ENCODE data around the gene GID8. TPM values are rescaled to one million over a fixed set of nuclear protein-coding genes. Genes with fewer than 3 reads are reported as not detected.

GID8 gene
- total and polyA plus RNA-seq, 2 of the 13 experiments (the other 11 are each of a cell fraction or from before 2014, with no cell fraction given) = 39.6 to 59.8 TPM

DNA sequence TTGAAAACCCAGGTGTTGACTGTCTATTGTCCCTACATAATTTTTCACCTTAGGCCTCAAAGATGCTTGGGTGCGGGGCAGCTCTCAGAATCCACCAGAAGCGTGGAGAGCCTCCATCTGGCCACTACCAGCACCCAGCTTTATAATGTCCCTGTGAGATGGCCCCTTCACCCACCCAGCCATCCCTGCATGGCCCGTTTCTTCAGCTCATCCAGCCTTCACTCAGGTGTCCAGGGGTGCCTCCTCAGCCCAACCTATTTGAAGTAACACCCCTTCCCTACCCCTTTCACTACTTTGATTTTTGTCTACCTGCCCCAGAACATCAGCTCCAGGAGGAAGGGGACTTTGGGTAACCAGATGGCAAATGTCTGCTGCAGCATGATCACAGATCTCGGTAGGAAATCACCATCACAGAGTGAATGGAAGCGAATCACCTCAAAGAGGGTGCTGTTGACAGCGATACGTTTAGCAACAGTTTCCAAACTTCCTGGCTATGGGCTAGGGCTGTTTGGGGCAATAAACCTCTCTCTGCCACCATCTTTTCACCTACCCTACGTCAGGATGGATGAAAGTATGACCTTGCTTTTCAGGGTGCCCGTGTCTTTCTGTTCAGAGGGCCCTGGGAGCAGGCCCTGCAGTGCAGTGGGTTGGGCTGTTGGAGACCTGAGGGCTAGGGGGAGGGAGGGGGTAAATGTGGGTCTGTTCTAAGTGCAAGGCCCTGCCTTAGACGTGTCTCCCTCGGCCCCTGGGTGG, 13.4 kb downstream of the GID8 start:
- H3K4me3 ChIP-seq (replicated peaks in 1 of 3; ENCODE audit: insufficient read depth in 1 of 3, low read depth in 2 of 3, low read length in 3 of 3) = peak overlapping the region; percentile 74 to 95 (median 78); a peak in 4 of 6 replicates
- DNase-seq (ENCODE audit: low spot score) (no peak), ATAC-seq (no peak), FAIRE-seq (no peak)
- H3K27me3 ChIP-seq (ENCODE audit: control insufficient read depth in 1 of 2, insufficient read depth in 2 of 2, low read length in 2 of 2) = no peaks in the 10 kb centered on the region; a peak in 1 of 5 replicates
- BruUV-seq (replicated peaks) = no TSS peak
- H3K4me2 ChIP-seq (ENCODE audit: low read depth, low read length) = peak overlapping the region; percentile 100
- H3K27ac ChIP-seq (ENCODE audit: extremely low read length, insufficient read depth, low read length) = peak overlapping the region; percentile 93
- no peaks in the 10 kb centered on the region for H3K9me3 ChIP-seq (ENCODE audit: low read length)
- H3K79me2 ChIP-seq (ENCODE audit: insufficient read depth, low read length) = peaks cover 46% of the 10 kb centered on the region
- peaks cover 58% of the 10 kb centered on the region for H3K4me1 ChIP-seq (ENCODE audit: insufficient read depth, low read length)
- in situ Hi-C loops (cut with HindIII; ENCODE audit: extremely low pct_ligation_motif_present, low pct_unique_long_range_greater_than_20kb) (no loop called here), intact Hi-C loops (cut with micrococcal nuclease; ENCODE audit: unreplicated experiment) (loop anchor here (5.0 kb wide), 1 partner anchor 49 kb away; no protein-coding TSS in a partner anchor)
- no peak overlapping the region for H2AFZ ChIP-seq (ENCODE audit: low read length)
- 78% methylated on average over 11 of the region's 11 CpGs for WGBS (ENCODE audit: low lambda C conversion rate)
- peaks cover 8% of the 10 kb centered on the region for H4K20me1 ChIP-seq (ENCODE audit: insufficient read depth, low read length)
- CTCF ChIA-PET (ENCODE audit: low intra/inter-chr PET ratio, low total read pairs) = no interaction called here
- POLR2A ChIA-PET = interaction anchor here (5.7 to 8.8 kb wide), 2 partner anchors 14 to 26 kb away, joined by 94 to 205 read pairs; partner anchors contain the start of genes DIDO1 and GID8
- H3K36me3 ChIP-seq (replicated peaks in 1 of 2; ENCODE audit: control insufficient read depth in 1 of 2, insufficient read depth in 2 of 2, low read length in 2 of 2) = peaks cover 14 to 43% of the 10 kb centered on the region in 2 experiments
- H3K9ac ChIP-seq (ENCODE audit: insufficient read depth, low read depth, low read length) = peak overlapping the region; percentile 95; the same call in 1 of the 2 replicates
- TF ChIP-seq GZF1 (CRISPR knock-in tag; IDR thresholded peaks at IDR 0.05) = no peak
- TF ChIP-seq ZMYM3 (CRISPR knock-in tag; IDR thresholded peaks at IDR 0.05) = no peak
- peak; percentile 58; the same call in 1 of the 2 replicates for TF ChIP-seq BORCS8-MEF2B (CRISPR knock-in tag; IDR thresholded peaks at IDR 0.05)
- 0 out of 2 replicates have a peak, but pooled peaks have one; percentile 13 for TF ChIP-seq ZSCAN25 (CRISPR knock-in tag; IDR thresholded peaks at IDR 0.05)
- no peak for TF ChIP-seq REL (CRISPR knock-in tag; conservative IDR thresholded peaks at IDR 0.05)
- TF ChIP-seq ZNF296 (CRISPR knock-in tag; conservative IDR thresholded peaks at IDR 0.05) = 0 out of 2 replicates have a peak, but pooled peaks have one; percentile 46
- 0 out of 2 replicates have a peak, but pooled peaks have one; percentile 55 for TF ChIP-seq NFATC3 (CRISPR knock-in tag; IDR thresholded peaks at IDR 0.05)
- 0 out of 2 replicates have a peak, but pooled peaks have one; percentile 49 for TF ChIP-seq ZNF572 (CRISPR knock-in tag; IDR thresholded peaks at IDR 0.05)
- TF ChIP-seq, protein P1, sequence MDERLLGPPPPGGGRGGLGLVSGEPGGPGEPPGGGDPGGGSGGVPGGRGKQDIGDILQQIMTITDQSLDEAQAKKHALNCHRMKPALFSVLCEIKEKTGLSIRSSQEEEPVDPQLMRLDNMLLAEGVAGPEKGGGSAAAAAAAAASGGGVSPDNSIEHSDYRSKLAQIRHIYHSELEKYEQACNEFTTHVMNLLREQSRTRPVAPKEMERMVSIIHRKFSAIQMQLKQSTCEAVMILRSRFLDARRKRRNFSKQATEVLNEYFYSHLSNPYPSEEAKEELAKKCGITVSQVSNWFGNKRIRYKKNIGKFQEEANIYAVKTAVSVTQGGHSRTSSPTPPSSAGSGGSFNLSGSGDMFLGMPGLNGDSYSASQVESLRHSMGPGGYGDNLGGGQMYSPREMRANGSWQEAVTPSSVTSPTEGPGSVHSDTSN (CRISPR knock-in tag; IDR thresholded peaks at IDR 0.05) = 0 out of 2 replicates have a peak, but pooled peaks have one; percentile 1
- no peak for TF ChIP-seq ZNF276 (CRISPR knock-in tag; IDR thresholded peaks at IDR 0.05; ENCODE audit: low read depth)
- TF ChIP-seq ZNF33B (CRISPR knock-in tag; IDR thresholded peaks at IDR 0.05) = 0 out of 2 replicates have a peak, but pooled peaks have one; percentile 19
- no peak; the same call in 1 of the 2 replicates for TF ChIP-seq SAFB2 (CRISPR knock-in tag; IDR thresholded peaks at IDR 0.05; ENCODE audit: borderline replicate concordance, low read depth)
- TF ChIP-seq ZNF746 (CRISPR knock-in tag; IDR thresholded peaks at IDR 0.05) = 0 out of 2 replicates have a peak, but pooled peaks have one; percentile 38
- TF ChIP-seq ZBED4 (CRISPR knock-in tag; IDR thresholded peaks at IDR 0.05; ENCODE audit: borderline replicate concordance) = no peak
- 0 out of 2 replicates have a peak, but pooled peaks have one; percentile 36 for TF ChIP-seq SMYD3 (CRISPR knock-in tag; IDR thresholded peaks at IDR 0.05)
- TF ChIP-seq NR2C2 (CRISPR knock-in tag; IDR thresholded peaks at IDR 0.05; ENCODE audit: borderline replicate concordance) = 0 out of 2 replicates have a peak, but pooled peaks have one; percentile 4
